Loucy (cell line): ENCODE results near the gene PSG1.
"Not testable (repeated sequence)": the region's sequence is repeated elsewhere in the genome, so short reads cannot be mapped to it uniquely, and the experiment has no call there.

Source experiments
- H2AFZ ChIP-seq: fragments of 200-600 bp; sonication (generic); 2 replicates; pipeline ENCODE4 v1.6.0; 2016; ENCODE audit warnings: antibody characterized with exemption, mild to moderate bottlenecking, low read length, moderate library complexity
- H3F3A ChIP-seq: fragments of 200-600 bp; 2 replicates; pipeline ENCODE4 v1.6.0; 2016; ENCODE audit warnings: antibody characterized with exemption, low read depth, mild to moderate bottlenecking
- H3K27me3 ChIP-seq: fragments of 200-600 bp; sonication (generic); 2 replicates; pipeline ENCODE4 v1.6.1; 2014; ENCODE audit warnings: low read length, mild to moderate bottlenecking; ENCODE audit not compliant: insufficient read depth, poor library complexity, severe bottlenecking
- H3K36me3 ChIP-seq: fragments of 200-600 bp; sonication (generic); 2 replicates; pipeline ENCODE4 v1.6.1; 2016; ENCODE audit warnings: low read length; ENCODE audit not compliant: insufficient read depth
- H3K4me1 ChIP-seq: fragments of 200-600 bp; sonication (generic); 2 replicates; pipeline ENCODE4 v1.5.1; 2014; ENCODE audit warnings: low read length, mild to moderate bottlenecking; ENCODE audit not compliant: insufficient read depth, poor library complexity, severe bottlenecking
- H3K4me2 ChIP-seq: fragments of 200-600 bp; sonication (generic); 2 replicates; pipeline ENCODE4 v1.6.0; 2014; ENCODE audit warnings: antibody characterized with exemption, low read length, low read depth, mild to moderate bottlenecking; ENCODE audit not compliant: poor library complexity, severe bottlenecking
- H3K4me3 ChIP-seq: fragments of 200-600 bp; sonication (generic); 2 replicates; pipeline ENCODE4 v1.5.1; 2014; ENCODE audit warnings: low read length, mild to moderate bottlenecking, mixed read lengths; ENCODE audit not compliant: poor library complexity, severe bottlenecking
- H3K79me2 ChIP-seq: fragments of 200-600 bp; sonication (generic); 2 replicates; pipeline ENCODE4 v1.6.1; 2014; ENCODE audit warnings: low read length; ENCODE audit not compliant: insufficient read depth
- H3K9ac ChIP-seq: fragments of 200-600 bp; sonication (generic); 2 replicates; pipeline ENCODE4 v1.6.0; 2014; ENCODE audit warnings: mild to moderate bottlenecking, low read depth, low read length, moderate library complexity; ENCODE audit not compliant: poor library complexity, severe bottlenecking
- H3K9me2 ChIP-seq: fragments of 200-600 bp; sonication (generic); replicated peaks from 2 replicates; pipeline ENCODE4 v1.6.1; 2016; ENCODE audit warnings: low read depth, low read length, mixed read lengths
- H3K9me3 ChIP-seq: fragments of 200-600 bp; sonication (generic); 2 replicates; pipeline ENCODE4 v1.6.1; 2014; ENCODE audit warnings: mild to moderate bottlenecking, antibody characterized with exemption, low read length, low read depth; ENCODE audit not compliant: insufficient read depth
- H4K20me1 ChIP-seq: fragments of 200-600 bp; sonication (generic); 2 replicates; pipeline ENCODE4 v1.6.0; 2014; ENCODE audit warnings: antibody characterized with exemption, low read length, mild to moderate bottlenecking; ENCODE audit not compliant: insufficient read depth, poor library complexity, severe bottlenecking
- EZH2phosphoT487 ChIP-seq: fragments of 200-600 bp; IDR thresholded peaks from 2 replicates; pipeline ENCODE4 v1.6.1; 2018; ENCODE audit warnings: antibody characterized with exemption, mild to moderate bottlenecking, moderate library complexity, borderline replicate concordance
- TF ChIP-seq, protein P1 (sequence below): fragments of 200-600 bp; sonication (generic); conservative IDR thresholded peaks from 2 replicates; pipeline ENCODE4 v1.5.1; 2014; ENCODE audit warnings: mild to moderate bottlenecking, antibody characterized with exemption, low read length

PSG1 gene

DNA sequence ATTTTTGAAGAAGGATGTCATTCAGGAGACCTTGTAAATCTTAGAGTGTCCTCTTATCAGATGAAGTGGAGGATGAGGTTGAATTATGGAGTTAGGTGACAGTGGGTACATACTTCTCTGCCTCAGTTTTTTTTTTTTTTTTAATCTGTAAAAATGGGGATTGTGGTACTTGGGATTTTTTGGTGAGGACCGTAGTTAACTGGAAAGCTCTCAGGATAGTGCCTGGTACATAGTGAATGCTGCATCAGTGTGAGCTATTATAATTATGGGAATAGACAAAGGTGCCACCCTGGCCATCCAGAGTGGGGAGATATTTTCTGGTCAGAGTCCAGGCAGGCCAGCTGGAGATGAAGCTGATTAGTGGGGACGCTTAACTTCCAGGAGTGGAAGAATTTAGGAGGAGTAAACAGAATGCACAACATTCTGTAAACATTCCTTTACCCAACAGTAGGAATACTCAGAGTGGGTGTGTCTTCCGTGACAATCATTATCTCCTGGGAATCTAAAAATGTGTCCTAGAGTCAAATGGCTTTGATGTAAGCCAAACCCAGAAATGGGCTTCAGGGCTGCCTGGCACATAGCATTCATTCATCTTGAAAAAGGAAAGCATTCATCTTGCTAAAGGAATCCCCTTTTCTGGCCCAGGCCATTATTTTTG lies 47.4 kb downstream of the PSG1 start:
- H4K20me1 ChIP-seq, H3K36me3 ChIP-seq, H3K9me2 ChIP-seq, H3F3A ChIP-seq, H3K4me2 ChIP-seq, H3K4me1 ChIP-seq, H3K4me3 ChIP-seq, H2AFZ ChIP-seq, H3K9ac ChIP-seq, H3K27me3 ChIP-seq, H3K79me2 ChIP-seq, H3K9me3 ChIP-seq: not testable (repeated sequence)

DNA sequence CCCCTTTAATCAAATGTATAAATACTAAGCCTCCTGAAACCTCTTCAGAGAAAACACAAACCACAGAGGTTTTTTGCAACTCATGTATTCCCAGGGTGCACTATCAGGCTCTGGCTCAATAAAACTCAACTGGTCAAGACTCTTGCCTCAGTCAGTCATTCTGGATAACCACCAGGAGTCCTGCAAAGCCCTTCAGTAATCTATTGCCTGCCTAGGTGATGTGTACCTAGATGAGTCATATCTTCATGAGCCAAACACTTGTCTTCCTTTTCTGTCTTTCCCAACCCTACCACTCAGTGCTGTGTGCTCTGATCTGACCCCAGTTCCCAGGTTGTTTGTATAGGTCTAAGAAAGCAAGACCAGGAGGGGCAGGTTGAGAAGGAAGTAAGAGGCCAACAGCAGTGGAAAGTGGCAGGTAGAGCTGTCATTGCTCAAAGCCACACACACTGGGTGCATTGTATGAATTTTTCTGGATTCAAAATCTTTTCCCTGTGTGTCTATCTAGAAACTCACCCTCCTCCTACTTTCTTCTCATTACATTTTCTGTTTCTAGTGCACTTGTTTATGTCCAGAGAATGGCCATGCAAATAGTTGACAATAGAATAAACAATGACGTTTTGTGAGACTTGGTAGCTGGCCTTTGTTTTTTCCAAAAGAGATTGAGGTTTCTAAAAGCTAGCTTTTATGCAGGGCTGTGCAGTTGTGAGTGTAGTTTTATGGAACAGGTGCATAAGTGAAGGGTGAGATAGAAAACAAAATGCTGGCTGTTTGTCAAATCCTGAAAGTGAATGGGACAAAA lies 48.1 kb downstream of the PSG1 start:
- Histone ChIP-seq H3K27me3 (no peaks in the 10 kb centered on the region), H4K20me1 (no peaks in the 10 kb centered on the region), H2AFZ (no peak overlapping the region), H3K4me2 (no peak overlapping the region), H3K79me2 (no peaks in the 10 kb centered on the region), H3K4me1 (no peaks in the 10 kb centered on the region), H3K4me3 (no peak overlapping the region), H3K9ac (no peak overlapping the region), H3K9me3 (no peaks in the 10 kb centered on the region), H3K9me2 (no peaks in the 10 kb centered on the region), H3F3A (no peaks in the 10 kb centered on the region), H3K36me3 (no peaks in the 10 kb centered on the region)
- TF ChIP-seq, protein P1, sequence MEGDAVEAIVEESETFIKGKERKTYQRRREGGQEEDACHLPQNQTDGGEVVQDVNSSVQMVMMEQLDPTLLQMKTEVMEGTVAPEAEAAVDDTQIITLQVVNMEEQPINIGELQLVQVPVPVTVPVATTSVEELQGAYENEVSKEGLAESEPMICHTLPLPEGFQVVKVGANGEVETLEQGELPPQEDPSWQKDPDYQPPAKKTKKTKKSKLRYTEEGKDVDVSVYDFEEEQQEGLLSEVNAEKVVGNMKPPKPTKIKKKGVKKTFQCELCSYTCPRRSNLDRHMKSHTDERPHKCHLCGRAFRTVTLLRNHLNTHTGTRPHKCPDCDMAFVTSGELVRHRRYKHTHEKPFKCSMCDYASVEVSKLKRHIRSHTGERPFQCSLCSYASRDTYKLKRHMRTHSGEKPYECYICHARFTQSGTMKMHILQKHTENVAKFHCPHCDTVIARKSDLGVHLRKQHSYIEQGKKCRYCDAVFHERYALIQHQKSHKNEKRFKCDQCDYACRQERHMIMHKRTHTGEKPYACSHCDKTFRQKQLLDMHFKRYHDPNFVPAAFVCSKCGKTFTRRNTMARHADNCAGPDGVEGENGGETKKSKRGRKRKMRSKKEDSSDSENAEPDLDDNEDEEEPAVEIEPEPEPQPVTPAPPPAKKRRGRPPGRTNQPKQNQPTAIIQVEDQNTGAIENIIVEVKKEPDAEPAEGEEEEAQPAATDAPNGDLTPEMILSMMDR = no peak
- TF ChIP-seq EZH2phosphoT487 = no peak

DNA sequence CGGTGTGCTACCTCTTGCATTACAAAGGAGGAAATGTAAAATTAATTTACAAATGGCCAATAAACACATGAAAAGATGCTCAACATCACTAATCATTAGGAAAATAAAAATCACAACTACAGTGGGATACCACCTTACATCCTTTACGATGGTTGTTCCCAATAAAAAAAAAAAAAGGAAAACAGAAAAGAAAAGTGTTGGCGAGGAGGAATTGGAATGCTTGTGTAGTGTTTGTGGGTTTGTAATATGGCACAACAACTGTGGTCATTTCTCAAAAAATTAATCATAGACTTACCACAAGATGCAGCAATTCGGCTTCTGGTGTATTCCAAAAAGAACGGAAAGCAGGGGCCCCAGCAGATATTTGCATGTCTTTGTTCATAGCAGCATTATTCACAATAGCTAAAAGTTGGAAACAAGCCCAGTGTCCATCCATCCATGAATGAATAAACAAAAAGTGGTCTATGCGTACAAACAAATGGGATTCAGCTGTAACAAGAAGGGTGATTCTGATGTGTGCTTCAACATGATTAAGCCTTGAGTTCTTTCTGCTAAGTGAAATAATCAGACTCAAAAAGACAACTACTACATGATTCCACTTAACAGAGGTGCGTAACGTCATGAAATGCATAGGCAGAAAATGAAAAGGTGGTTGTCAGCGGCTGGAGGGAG lies 58.1 kb downstream of the PSG1 start:
- not testable (repeated sequence) for H3F3A ChIP-seq, H3K9me3 ChIP-seq, H3K9ac ChIP-seq, H3K4me3 ChIP-seq, H3K27me3 ChIP-seq, H4K20me1 ChIP-seq, H3K36me3 ChIP-seq, H3K79me2 ChIP-seq, H3K4me2 ChIP-seq, H3K4me1 ChIP-seq, H3K9me2 ChIP-seq, H2AFZ ChIP-seq

DNA sequence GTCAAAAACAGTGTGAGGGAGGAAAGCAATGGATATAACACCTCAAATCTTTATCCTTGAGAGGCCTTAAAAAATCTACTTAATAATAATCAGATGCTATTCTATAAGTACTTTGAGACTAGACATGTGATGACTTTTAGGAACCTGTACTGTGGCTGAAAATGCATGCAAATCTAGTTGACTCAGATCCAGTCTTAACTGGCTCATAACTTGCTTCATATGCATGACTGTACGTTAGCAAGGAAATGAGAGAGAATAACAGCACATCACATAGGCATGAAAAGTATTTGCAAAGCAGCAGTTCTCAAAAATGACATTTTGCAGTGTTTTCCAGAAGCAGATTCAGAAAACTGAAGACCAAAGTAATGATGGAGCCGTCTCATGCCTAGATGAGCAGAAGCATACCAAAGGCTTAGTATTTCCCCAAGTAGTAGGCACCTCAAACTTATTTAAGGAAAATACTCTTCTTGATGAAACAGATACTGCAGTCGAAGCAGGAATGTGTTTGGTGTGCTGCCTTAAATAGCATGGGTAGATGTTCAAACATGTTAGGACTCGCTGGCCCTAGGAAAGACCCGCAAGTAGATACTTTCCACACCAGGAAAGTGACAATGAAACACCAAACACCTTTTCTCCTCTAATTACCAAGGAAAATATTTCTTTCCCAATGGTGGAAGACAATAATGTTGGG lies 59.4 kb downstream of the PSG1 start:
- H3K9ac ChIP-seq, H3K4me2 ChIP-seq, H3K36me3 ChIP-seq, H3K79me2 ChIP-seq, H4K20me1 ChIP-seq, H2AFZ ChIP-seq, H3K9me2 ChIP-seq, H3K4me3 ChIP-seq, H3K9me3 ChIP-seq, H3F3A ChIP-seq, H3K27me3 ChIP-seq, H3K4me1 ChIP-seq: not testable (repeated sequence)
